GM08714 (cell line): ENCODE results near the gene TOM1L2.
A peak's percentile ranks its signal among the peaks of the same experiment; 100 is the strongest.

Experiments
- H3K4me3 ChIP-seq: fragments of 200-500 bp; sonication (Bioruptor generic); 2 replicates; pipeline ENCODE4 v1.5.1; 2014; ENCODE audit warnings: mild to moderate bottlenecking, low read length, inconsistent platforms
- ZNF274 ChIP-seq: IDR thresholded peaks from 2 replicates; pipeline ENCODE4 v1.6.1; 2012; ENCODE audit warnings: mild to moderate bottlenecking, low read depth, low read length

TOM1L2 gene

DNA sequence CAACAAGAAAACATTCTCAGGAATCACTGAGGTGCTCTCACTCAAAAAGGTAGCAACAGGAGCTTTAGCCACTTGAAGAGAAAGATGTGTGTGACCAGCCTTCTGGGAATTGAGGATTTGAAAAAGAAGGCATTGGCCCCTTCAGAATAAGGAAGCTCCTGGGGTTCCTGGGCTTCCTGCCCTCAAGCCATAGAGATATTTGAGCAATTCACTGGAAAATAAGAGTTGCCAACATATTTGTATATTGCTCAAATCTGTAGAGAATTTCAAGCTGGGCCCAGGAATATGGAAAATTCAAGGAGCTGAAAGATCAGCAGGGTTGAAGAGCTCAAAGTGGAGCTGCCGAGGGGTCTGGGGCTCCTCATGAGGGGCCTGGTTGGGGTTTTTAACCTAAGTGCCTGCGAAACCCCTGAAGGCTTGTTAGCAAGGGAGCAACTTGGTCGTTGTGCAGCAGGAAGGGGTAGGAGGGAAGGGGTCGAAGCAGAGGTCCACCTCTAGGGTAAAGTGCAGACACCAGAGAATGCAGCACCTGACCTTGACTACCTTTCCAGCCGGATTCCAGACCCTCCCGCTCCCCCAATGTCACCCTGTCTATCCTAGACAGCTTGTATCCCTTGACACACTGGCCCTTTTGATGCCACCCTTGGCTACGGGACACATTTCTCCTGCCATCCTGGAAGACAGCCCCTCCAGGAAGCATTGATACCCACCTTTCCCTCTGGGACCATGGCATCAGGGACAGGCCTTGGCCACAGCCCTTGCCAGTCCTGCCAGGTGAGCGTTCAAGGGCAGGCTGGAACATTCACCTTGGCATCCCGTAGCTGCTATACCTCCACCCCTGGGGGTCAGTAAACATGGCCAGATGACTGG is 67.8 kb downstream of the TOM1L2 start:
- no peak for TF ChIP-seq ZNF274
- H3K4me3 ChIP-seq = no peak overlapping the region

DNA sequence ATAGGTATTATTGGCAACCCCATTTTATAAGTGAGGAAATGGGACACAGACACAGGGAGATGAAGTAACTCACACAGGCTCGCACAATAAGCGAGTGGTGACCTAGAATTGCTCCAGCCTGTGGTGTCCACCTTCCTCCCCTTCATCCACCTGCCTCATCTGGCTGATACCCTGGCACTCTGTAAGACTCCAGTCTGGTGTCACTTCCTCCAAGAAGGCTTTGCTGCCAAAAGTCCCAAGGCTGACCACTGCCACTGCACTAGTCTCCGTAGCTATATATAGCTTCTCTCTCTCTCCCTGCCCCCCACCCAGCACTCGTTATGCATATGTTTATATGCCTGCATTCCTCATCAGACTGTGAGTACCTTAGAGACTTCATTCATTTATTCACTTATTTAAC is 69.3 kb downstream of the TOM1L2 start:
- no peak overlapping the region for H3K4me3 ChIP-seq

DNA sequence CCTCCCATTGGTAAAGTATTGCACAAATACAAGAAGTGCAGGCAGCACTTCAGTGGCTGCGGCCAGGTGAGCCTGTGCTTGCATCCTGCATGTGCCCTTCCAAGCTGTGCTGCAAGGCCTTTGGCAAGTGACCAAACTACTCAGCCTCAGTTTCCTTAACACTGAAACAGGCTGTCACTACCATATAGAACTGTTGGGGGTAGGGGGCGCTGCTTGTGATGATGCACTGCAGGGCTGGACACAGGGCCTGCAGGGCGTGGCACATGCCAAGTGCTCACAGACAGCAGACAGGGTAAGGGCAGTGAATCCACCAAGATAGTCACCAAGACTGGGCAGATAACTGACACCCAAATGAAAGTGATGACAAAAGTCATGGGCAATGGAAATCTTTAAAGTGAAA is 69.8 kb downstream of the TOM1L2 start:
- no peak for TF ChIP-seq ZNF274
- no peak overlapping the region for H3K4me3 ChIP-seq

More for the DNA sequence above, 69.3 kb downstream of the TOM1L2 start:
- TF ChIP-seq ZNF274 = no peak

DNA sequence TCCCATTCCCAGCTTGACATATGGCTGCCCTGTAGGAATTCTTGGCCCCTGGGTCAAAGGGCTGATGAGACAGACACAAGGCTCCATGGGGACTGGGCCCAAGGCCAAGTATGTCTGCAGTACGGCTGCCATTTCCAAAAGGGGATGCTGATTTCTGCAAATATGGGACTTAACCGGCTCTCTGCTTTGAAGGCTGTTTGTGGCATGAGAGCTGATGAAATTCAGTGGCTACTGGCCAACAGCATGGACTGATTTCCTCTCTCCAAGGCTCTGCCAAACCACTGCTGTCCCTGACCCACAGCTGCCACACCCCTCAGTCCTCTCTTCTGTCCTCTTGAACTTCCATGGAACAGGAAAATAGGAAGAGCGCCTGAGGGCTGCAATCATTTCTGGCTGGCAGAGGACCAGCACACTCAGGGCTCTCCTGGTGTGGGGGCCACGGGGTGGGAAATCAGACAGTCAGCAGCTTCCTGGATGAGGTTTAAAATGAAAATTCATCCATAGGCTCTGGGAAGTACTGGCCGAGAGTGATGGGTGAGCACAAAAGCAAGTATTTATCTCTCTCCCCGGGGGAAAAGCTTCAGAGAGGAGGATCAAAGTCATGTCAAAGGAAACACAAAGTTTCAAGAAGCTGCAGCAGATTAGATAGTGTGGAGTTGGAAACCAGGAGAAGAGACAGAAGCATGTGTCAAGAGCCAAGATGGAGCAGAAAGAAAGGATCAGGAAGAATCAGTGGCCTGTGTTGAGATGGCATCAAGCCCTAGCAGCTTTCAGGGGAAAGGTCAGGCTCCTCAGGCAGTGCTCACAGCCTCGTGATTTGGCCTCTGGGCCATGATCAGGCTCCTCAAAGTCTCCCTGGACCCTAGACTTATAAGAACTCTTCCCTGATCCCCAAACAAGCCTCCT is 71.3 kb downstream of the TOM1L2 start:
- no peak for TF ChIP-seq ZNF274
- no peak overlapping the region for H3K4me3 ChIP-seq

DNA sequence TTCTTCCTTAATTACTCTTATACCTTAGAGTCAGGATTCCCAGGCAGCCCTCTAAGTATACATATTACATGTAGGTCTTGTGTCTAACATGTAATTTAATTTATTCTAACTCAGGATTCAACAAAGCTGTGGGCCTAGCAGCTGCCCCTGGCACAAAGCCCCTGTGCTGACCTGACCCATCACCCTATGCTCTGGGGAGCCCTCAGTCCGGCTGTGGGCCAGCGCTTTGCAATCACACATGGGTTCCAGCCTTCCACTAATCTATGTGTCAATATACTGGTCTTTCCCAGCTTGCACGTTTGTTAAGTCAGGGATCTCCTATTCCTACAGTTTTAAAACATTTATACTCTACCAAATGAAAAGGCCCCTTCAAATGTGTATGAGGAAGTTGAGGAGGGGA is 72.7 kb downstream of the TOM1L2 start:
- no peak overlapping the region for H3K4me3 ChIP-seq
- no peak for TF ChIP-seq ZNF274

DNA sequence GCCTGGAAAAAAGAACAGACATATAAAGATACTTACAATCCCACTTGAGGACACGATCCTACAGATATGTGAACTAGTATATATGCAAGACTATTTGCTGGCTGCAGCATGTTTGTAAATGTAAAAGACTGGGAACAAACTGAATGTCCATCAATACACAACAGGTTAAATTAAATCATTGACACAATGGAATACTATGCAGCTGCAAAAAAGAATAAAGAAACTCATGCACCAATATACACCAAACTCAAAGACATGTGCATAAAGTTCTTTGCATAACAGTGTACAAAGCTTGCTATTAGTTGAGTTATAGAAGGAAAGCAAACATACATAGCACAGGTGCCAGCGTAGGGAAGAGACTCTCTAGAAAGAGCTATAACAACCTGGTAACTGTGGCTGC is 73.5 kb downstream of the TOM1L2 start:
- no peak for TF ChIP-seq ZNF274
- H3K4me3 ChIP-seq = no peak overlapping the region

DNA sequence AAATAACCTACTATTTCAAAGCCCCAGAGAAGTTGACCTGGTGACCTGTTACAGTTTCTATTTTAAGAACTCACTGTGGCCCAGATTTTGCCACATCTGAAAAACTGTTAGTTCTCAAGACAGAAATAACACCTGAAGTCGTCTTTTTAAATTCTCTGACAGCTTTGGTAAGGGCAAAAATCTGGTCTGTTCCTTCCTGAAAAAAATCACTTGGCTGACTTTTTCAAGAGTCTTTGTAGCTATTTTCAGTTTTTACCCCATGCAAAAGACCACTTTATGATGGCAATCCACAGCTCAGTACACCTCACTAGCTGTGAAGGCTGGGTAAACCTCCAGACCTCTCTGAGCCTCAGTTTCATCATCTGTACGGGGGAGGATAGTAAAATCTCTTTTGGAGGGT is 74.8 kb downstream of the TOM1L2 start:
- H3K4me3 ChIP-seq = no peak overlapping the region
- no peak for TF ChIP-seq ZNF274

DNA sequence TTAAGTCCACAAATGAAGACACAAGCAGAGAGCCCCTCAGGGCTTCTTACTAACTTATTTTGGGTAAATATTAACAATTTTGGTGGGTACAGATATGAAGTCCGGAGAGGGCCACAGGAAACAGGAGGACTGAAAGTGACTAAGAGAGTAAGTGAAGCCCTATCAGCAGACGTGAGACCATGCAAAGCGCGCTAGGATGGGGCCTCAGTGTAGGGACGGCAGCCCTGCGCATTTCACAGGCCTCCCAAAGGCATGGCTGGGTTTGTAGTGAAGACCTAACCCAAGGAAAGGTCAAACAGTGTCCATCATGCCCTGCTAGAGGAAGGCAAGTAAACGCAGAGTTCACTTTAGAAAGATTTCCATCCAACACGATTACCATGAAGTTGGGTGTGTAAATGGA is 75.5 kb downstream of the TOM1L2 start:
- no peak for TF ChIP-seq ZNF274
- peak overlapping the region; percentile 41; the same call in 1 of the 2 replicates for H3K4me3 ChIP-seq

DNA sequence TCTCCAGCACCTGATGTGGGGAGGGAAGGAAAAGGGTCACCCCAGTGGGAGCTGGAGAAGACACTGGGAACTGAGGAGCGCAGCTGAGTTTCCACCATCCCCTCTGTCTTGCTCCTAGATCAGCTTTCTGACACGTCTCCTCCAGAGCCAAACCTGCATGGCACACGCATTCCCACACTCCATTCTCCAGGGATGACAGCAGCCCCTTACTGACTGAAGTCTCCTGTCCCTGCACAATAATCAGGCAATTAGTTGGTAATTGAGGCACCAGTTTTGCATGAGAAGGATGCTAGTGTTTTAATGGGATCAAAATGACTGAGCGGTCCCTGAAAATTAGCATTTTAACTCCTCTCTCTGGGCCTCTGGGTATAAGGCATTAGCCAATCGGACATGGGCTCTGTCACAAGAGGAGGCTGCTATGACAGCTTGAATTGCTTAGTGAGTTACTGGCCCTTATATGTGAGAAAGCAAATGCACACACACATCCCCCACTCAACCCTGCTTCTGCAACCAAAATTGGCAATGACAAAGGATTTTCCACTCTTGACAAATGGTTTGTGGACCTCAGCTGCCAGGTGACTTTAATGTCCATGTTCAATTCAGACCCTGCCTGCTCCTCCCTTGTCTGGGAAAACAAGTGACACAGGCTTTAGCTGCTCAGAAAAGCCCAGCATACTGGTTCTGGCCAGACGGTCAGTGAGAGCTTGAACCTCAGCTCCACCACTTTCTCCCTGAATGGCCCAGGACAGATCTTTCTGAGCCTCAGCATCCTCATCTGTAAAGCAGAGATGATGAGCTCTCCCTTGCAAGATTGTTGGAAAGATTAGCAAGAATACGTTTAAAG is 78.2 kb downstream of the TOM1L2 start:
- TF ChIP-seq ZNF274 = no peak
- H3K4me3 ChIP-seq = no peak overlapping the region

DNA sequence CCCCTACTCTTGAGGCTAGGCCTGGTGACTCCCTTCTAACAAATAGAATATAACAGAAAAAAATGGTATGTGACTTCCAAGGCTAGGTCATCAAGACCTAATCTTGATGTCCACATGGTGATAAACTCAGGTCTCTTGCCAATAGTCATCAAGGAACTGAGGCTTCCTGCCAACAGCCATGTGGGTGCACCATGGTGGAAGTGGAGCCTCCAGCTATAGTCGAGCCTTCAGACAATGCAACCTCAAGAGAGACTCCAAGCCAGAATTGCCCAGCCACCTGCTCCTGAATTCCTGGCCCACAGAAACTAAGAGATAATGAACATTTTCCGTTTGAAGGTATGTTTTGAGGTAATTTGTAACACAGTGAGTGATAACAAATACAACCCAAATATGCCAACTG is 79.5 kb downstream of the TOM1L2 start:
- H3K4me3 ChIP-seq = no peak overlapping the region
- no peak for TF ChIP-seq ZNF274

DNA sequence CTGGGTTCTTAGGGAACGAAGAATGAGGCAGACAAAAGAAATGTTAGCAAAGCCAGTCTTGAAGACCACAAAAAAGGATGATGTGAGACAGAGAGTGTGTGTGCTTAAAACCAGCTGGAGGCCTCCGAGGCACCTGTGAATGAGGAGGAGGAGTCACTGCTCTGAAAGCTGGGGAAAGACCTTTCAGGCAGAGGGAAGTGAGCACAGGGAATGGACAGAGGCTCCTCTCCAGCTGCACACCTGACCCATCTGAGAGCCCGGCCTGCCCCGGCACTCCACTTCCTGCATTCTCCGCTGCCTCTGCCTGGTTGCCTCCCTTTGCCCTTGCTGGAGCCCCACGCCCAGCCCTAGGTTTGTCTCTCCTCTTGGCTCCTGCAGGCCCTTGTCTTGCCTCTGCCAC is 80.2 kb downstream of the TOM1L2 start:
- no peak for TF ChIP-seq ZNF274
- no peak overlapping the region for H3K4me3 ChIP-seq

DNA sequence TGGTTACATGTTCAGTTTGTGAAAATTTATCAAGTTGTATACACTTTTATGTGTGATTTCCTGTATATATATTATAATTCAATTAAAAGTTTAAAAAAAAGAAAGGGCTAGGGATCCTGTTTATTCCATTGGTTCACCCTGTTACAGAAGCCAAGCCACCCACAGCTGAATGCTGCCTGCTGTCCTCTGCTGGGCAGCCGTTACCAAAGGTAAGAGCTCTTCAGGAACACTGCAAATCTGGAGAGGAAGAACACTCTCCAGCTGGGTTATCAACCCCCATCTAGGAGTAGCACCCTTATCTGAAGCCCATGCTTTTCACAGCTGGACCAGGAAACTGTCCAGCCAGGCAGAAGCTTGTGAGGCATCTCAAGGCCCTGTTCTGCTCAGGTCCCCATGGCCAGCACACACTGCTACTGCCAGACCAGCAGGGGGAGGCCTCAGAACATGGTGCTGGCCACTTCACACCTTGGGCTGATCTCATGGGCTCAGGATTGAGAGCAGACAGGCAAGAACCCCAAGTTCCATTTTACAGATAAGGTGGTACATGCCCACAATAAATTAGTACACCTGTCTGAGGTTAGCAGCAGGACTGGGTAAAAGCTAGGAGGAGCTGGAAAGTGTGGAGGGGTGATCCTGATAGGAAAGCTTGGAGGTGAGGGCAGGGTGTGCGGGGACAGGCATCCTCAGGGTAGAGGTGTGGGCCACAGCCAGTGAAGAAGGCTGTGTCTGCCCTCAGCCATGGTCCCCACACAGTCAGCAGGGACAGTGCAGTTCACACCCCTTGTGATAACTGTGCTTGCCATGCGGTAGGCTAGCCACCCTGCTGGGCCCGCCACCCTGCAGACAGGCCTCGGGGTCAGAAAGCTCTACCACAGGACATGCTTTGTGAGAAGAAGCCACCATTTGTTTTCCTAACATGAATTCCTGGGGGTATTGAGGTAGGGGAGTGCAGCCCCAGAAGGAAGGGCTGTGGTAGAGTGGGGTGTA is 81.1 kb downstream of the TOM1L2 start:
- TF ChIP-seq ZNF274 = no peak

DNA sequence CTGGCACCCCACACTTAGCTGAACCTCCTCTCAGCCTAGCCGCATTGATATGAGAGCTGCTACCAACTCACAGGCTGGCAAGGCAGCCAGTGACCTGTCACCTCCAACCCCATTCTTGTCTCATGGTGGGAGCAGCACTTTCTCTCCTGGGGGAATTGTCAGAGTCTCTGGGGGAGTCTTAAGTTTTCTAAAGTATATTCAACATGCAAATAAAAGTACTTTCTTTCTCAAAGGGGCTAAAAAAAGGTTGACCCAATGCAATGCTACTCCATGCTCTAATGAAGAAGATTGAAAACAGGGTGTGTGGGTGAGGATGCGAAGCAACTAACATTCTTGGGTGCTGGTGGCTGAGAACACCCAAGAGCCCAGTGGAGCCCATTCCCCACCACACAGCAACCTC is 82.3 kb downstream of the TOM1L2 start:
- no peak for TF ChIP-seq ZNF274
- no peak overlapping the region for H3K4me3 ChIP-seq

More for the DNA sequence above, 81.1 kb downstream of the TOM1L2 start:
- no peak overlapping the region for H3K4me3 ChIP-seq
